Mammary epithelial cell (primary cell): ENCODE data around the gene SLC19A3.

ENCODE experiments used
- CTCF ChIP-seq, 2 donors: IDR thresholded peaks in 1 of 2; conservative IDR thresholded peaks in 1 of 2; 2 replicates each; pipeline ENCODE4 v1.5.1; 2011 to 2012; ENCODE audit warnings: inconsistent platforms in 2 of 2, low read length in 2 of 2, mild to moderate bottlenecking in 2 of 2, control low read depth in 1 of 2, low read depth in 1 of 2; ENCODE audit not compliant: insufficient read depth in 1 of 2; ENCODE audit errors: extremely low read depth in 1 of 2
- EZH2 ChIP-seq: IDR thresholded peaks from 2 replicates; pipeline ENCODE4 v1.6.1; 2012; ENCODE audit warnings: low read length, inconsistent platforms, borderline replicate concordance

- no peak for TF ChIP-seq CTCF (conservative IDR thresholded peaks at IDR 0.05 in 1 of 2, IDR thresholded peaks at IDR 0.05 in 1 of 2; ENCODE audit: extremely low read depth in 1 of 2, insufficient read depth in 1 of 2, low read depth in 1 of 2, low read length in 2 of 2)
- no peak for TF ChIP-seq EZH2
Measured at GRCh38 chr2:227761740-227762476, 44.1 kb upstream of the SLC19A3 start.
